SH-SY5Y (cell line): ENCODE results near the gene SEPTIN3.

ENCODE experiments used
- GATA2 ChIP-seq: IDR thresholded peaks from 2 replicates; pipeline ENCODE4 v1.6.1; 2011; ENCODE audit warnings: mild to moderate bottlenecking, low read depth, low read length
- GATA3 ChIP-seq: IDR thresholded peaks from 2 replicates; pipeline ENCODE4 v1.6.1; 2011; ENCODE audit warnings: low read depth, mild to moderate bottlenecking, low read length, moderate library complexity

SEPTIN3 gene

GRCh38 chr22:42001706-42002105 lies 32.5 kb downstream of the SEPTIN3 start:
- TF ChIP-seq GATA3, result no peak
- no peak for TF ChIP-seq GATA2

GRCh38 chr22:42007922-42008321 lies 38.7 kb downstream of the SEPTIN3 start:
- no peak for TF ChIP-seq GATA3
- TF ChIP-seq GATA2, result no peak

- TF ChIP-seq GATA3, result no peak
- TF ChIP-seq GATA2, result no peak
These were observed 41.5 kb downstream of the SEPTIN3 start for GRCh38 chr22:42010778-42011177.

- no peak for TF ChIP-seq GATA3
- TF ChIP-seq GATA2, result no peak
These were observed 44.1 kb downstream of the SEPTIN3 start for GRCh38 chr22:42013385-42013784.

- TF ChIP-seq GATA2 (no peak), GATA3 (no peak)
These were observed 46.9 kb downstream of the SEPTIN3 start for GRCh38 chr22:42016111-42016510.

- no peak for TF ChIP-seq GATA3
- no peak for TF ChIP-seq GATA2
These were observed 49.0 kb downstream of the SEPTIN3 start for GRCh38 chr22:42018224-42018623.
